Omental fat pad (tissue), 4 donors: ENCODE results near the gene ARHGEF12. TPM values are rescaled to one million over a fixed set of nuclear protein-coding genes. Genes with fewer than 3 reads are reported as not detected.

Experiments
- ATAC-seq: fragments of 150-250 bp; one replicate; pipeline ENCODE4 v1.9.1; 2016; ENCODE audit warnings: mild to moderate bottlenecking, moderate library complexity; ENCODE audit not compliant: low FRiP score
- DNase-seq: peaks from one replicate; pipeline ENCODE4 v3.0.0-alpha.2; 2019; ENCODE audit warnings: low spot score
- total RNA-seq, 4 donors: library from RNA; depleted of rRNA; stranded (reverse); fragments of >200 nt; gene quantifications; one replicate each; pipeline ENCODE4 v1.1.0, GENCODE V29; 2016
- TF ChIP-seq, protein P1 (sequence below), 3 donors: fragments of 450-650 bp; IDR thresholded peaks; one replicate each; pipeline ENCODE4 v1.5.1; 2016 to 2017; ENCODE audit warnings: antibody characterized with exemption in 3 of 3, mild to moderate bottlenecking in 3 of 3, moderate library complexity in 2 of 3

The ARHGEF12 gene
- total RNA-seq, 4 donors from 2014 or later, result 69.8 to 137 (median 75.2) TPM

GRCh38 chr11:120513436-120514315 lies 177.5 kb downstream of the ARHGEF12 start:
- DNase-seq, result no peak
- TF ChIP-seq, protein P1, sequence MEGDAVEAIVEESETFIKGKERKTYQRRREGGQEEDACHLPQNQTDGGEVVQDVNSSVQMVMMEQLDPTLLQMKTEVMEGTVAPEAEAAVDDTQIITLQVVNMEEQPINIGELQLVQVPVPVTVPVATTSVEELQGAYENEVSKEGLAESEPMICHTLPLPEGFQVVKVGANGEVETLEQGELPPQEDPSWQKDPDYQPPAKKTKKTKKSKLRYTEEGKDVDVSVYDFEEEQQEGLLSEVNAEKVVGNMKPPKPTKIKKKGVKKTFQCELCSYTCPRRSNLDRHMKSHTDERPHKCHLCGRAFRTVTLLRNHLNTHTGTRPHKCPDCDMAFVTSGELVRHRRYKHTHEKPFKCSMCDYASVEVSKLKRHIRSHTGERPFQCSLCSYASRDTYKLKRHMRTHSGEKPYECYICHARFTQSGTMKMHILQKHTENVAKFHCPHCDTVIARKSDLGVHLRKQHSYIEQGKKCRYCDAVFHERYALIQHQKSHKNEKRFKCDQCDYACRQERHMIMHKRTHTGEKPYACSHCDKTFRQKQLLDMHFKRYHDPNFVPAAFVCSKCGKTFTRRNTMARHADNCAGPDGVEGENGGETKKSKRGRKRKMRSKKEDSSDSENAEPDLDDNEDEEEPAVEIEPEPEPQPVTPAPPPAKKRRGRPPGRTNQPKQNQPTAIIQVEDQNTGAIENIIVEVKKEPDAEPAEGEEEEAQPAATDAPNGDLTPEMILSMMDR (IDR thresholded peaks at IDR 0.05), result no peak
- no peak for ATAC-seq

GRCh38 chr11:120514541-120515121 lies 178.4 kb downstream of the ARHGEF12 start:
- DNase-seq, result no peak
- no peak for ATAC-seq
- TF ChIP-seq, protein P1 (IDR thresholded peaks at IDR 0.05), result no peak

- no peak for ATAC-seq
These were observed 179.0 kb downstream of the ARHGEF12 start for GRCh38 chr11:120515186-120515723.

DNA sequence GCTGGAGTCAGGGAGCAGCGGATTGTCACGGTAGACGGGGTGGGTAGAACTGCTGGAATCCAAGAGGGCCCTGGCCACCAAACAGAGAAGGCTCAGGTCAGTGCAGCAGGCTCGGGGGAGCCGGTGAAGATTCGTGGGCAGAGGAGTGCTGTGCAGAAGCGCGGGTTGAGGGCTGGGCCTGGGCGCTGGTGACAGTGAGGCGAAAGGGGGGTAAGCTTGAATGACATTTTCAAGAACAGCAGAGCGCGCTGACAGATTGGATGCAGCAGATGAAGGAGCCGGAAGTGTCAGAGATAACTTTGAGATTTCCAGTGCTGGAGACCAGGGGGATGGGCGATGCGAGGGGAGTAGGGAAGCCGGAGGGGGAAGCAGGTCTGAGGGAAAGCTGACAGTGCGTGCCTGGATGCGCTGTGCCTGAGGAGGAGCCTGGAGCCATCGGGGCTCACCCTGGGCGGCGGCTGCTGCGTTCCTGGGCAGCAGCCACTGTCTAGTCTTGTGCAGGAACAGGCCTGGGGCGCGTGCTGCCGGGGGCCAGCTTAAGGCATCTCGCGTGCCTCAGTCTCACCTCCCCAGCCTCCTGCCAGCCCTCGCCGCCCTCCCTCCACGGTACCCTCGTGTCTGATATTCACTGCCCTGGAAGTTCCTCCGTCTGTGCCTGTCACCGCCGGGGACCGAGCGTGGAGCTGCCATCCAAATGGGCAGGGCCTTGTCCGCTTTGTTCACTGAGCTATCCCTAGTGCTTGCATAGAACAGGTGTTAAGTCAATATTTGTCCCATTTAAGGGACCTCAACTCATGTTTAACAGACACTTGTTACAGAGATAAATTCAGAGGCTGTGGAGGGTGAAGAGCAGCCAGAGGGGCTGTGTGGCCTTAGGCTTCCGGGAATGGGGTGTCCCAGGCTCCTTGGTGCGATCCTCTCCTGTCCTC lies 180.5 kb downstream of the ARHGEF12 start:
- no peak for DNase-seq

More at GRCh38 chr11:120515186-120515723, 179.0 kb downstream of the ARHGEF12 start:
- no peak for DNase-seq
- TF ChIP-seq, protein P1 (IDR thresholded peaks at IDR 0.05), result no peak

GRCh38 chr11:120517390-120517761 lies 181.2 kb downstream of the ARHGEF12 start:
- no peak for DNase-seq
- ATAC-seq, result no peak
- TF ChIP-seq, protein P1 (IDR thresholded peaks at IDR 0.05), result no peak

More for the DNA sequence above, 180.5 kb downstream of the ARHGEF12 start:
- no peak for ATAC-seq
- TF ChIP-seq, protein P1 (IDR thresholded peaks at IDR 0.05), result no peak

GRCh38 chr11:120517801-120518291 lies 181.6 kb downstream of the ARHGEF12 start:
- TF ChIP-seq, protein P1 (IDR thresholded peaks at IDR 0.05), result no peak
- no peak for DNase-seq
- ATAC-seq, result no peak
